ENCODE results near the gene SBNO2. TPM values are rescaled to one million over a fixed set of nuclear protein-coding genes. Genes with fewer than 3 reads are reported as not detected.
"Not testable (repeated sequence)": the region's sequence is repeated elsewhere in the genome, so short reads cannot be mapped to it uniquely, and the experiment has no call there.

Gene SBNO2
- total RNA-seq, 6 experiments from 2014 or later: 21.5 to 54.4 (median 25.5) TPM

DNA sequence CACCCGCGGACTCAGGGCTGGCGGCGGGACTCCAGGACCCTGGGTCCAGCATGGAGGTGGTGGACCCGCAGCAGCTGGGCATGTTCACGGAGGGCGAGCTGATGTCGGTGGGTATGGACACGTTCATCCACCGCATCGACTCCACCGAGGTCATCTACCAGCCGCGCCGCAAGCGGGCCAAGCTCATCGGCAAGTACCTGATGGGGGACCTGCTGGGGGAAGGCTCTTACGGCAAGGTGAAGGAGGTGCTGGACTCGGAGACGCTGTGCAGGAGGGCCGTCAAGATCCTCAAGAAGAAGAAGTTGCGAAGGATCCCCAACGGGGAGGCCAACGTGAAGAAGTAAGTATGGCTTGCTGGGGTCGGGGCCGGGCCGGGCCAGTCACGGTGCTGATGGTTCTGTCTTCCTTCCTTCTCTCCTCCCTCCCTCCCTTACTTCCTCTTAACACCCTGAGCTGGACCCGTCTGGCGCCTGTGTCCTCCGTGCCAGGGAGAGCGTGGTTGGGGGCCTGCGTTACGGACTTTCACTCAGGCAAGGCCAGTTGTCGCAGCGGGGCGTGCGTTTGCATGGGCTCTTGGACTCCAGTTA, 32.9 kb upstream of the SBNO2 start:
- TF ChIP-seq CTCF (IDR thresholded peaks at IDR 0.05) (no peak), POLR2A (IDR thresholded peaks at IDR 0.05) (no peak)
- peaks cover 0 to 2% (median 0%) of the 10 kb centered on the region in 4 donors for H3K36me3 ChIP-seq
- ATAC-seq: peak; percentile 0 to 8 (median 4)
- H3K4me3 ChIP-seq: peak overlapping the region; percentile 55 to 70 (median 58)
- DNase-seq: peak in 2 of 3 donors; percentile 54 to 58
- peak overlapping the region; percentile 16 to 80 (median 73) for H3K27ac ChIP-seq
- H3K4me1 ChIP-seq: peaks cover 0 to 46% (median 21%) of the 10 kb centered on the region in 4 donors
- intact Hi-C loops (cut with DNase I): no loop called here
- no peaks in the 10 kb centered on the region for H3K27me3 ChIP-seq
- WGBS (ENCODE audit: insufficient coverage, low coverage, low lambda C conversion rate, missing lambda C conversion rate): under 1% methylated on average over 32 of the region's 38 CpGs
- no peaks in the 10 kb centered on the region for H3K9me3 ChIP-seq

GRCh38 chr19:1206150-1206863, 32.2 kb upstream of the SBNO2 start:
- Histone ChIP-seq H3K9me3 (no peaks in the 10 kb centered on the region), H3K27ac (peak overlapping the region; percentile 16 to 80 (median 73)), H3K4me3 (peak overlapping the region; percentile 55 to 70 (median 58)), H3K27me3 (no peaks in the 10 kb centered on the region), H3K36me3 (peaks cover 0 to 2% (median 0%) of the 10 kb centered on the region in 4 donors), H3K4me1 (peaks cover 0 to 39% (median 19%) of the 10 kb centered on the region in 4 donors)
- intact Hi-C loops (cut with DNase I): no loop called here
- DNase-seq (peak in 2 of 3 donors; percentile 39 to 52), ATAC-seq (no peak)
- no peak for TF ChIP-seq POLR2A (IDR thresholded peaks at IDR 0.05)
- TF ChIP-seq CTCF (IDR thresholded peaks at IDR 0.05): no peak
- under 1% methylated on average over 12 of the region's 78 CpGs for WGBS (ENCODE audit: insufficient coverage, low coverage, low lambda C conversion rate, missing lambda C conversion rate)

- no peaks in the 10 kb centered on the region for H3K9me3 ChIP-seq
- H3K4me3 ChIP-seq: peak within 1 kb of the TSS; percentile 61 to 70 (median 66)
- H3K27me3 ChIP-seq: no peaks in the 10 kb centered on the region
- ATAC-seq (peak; percentile 82 to 93 (median 92)), DNase-seq (peak; percentile 99 to 100 (median 100))
- peak; percentile 81 for TF ChIP-seq POLR2A (IDR thresholded peaks at IDR 0.05)
- TF ChIP-seq CTCF (IDR thresholded peaks at IDR 0.05): no peak
- H3K4me1 ChIP-seq: peaks cover 0 to 35% (median 16%) of the 10 kb centered on the region in 4 donors
- H3K27ac ChIP-seq: peak within 1 kb of the TSS; percentile 80 to 84 (median 81)
- intact Hi-C loops (cut with DNase I): no loop called here
- no CpG with 5 or more reads among the region's 114 CpGs for WGBS (ENCODE audit: insufficient coverage, low coverage, low lambda C conversion rate, missing lambda C conversion rate)
- peaks cover 0 to 2% (median 0%) of the 10 kb centered on the region in 4 donors for H3K36me3 ChIP-seq
Measured at GRCh38 chr19:1205114-1206099, 31.3 kb upstream of the SBNO2 start, which contains the start of gene STK11. STK11 (plus strand) TSS chr19:1205778; CDS start chr19:1206914, 1,136 bp downstream.

DNA sequence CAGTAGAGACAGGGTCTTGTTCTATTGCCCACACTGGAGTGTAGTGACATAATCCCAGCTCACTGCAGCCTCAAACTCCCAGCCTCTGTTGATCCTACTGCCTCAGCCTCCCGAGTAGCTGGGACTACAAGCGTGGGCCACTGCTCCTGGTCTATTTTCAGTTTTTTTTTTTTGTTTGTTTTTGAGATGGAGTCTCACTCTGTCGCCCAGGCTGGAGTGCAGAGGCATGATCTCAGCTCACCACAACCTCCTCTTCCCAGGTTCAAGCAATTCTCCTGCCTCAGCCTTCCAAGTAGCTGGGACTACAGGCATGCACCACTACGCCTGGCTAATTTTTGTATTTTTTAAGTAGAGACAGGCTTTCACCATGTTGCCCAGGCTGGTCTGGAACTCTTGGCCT, 26.5 kb upstream of the SBNO2 start:
- H3K4me3 ChIP-seq; intact Hi-C loops (cut with DNase I); H3K27ac ChIP-seq; ATAC-seq; H3K9me3 ChIP-seq; H3K36me3 ChIP-seq; DNase-seq; H3K27me3 ChIP-seq: not testable (repeated sequence)
- H3K4me1 ChIP-seq: peaks cover 0 to 21% (median 7%) of the 10 kb centered on the region in 4 donors
- WGBS (ENCODE audit: insufficient coverage, low coverage, low lambda C conversion rate, missing lambda C conversion rate): 86% methylated on average over 4 of the region's 4 CpGs

Measured in right lobe of liver (tissue), 6 donors.